HG02943 (cell line): Measurements from ENCODE around the gene WAC.

Experiments
- ATAC-seq: cut with Tn5 transposase; IDR thresholded peaks from one replicate; pipeline ENCODE4 v1.9.1; 2021; ENCODE audit warnings: mild to moderate bottlenecking, low read depth, moderate library complexity; ENCODE audit not compliant: unreplicated experiment

The WAC gene

DNA sequence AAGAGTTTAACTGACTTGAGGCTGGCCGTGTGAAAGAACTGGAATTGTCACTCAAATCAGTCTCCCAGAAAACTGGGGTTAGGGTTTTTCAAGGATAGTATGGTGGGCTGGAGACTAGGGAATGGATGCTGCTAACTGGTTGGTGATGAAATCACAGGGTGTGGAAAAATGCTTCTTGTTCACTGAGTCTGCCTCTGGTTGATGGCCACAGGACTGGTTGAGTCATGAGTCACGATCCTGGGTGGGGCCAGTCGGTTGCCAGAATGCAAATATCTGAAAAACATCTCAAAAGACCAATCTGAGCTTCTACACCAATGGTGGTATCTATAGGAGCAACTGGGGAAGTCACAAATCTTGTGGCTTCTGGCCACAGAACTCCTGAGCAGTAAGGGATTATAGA, 128.1 kb downstream of the WAC start:
- no peak for ATAC-seq

DNA sequence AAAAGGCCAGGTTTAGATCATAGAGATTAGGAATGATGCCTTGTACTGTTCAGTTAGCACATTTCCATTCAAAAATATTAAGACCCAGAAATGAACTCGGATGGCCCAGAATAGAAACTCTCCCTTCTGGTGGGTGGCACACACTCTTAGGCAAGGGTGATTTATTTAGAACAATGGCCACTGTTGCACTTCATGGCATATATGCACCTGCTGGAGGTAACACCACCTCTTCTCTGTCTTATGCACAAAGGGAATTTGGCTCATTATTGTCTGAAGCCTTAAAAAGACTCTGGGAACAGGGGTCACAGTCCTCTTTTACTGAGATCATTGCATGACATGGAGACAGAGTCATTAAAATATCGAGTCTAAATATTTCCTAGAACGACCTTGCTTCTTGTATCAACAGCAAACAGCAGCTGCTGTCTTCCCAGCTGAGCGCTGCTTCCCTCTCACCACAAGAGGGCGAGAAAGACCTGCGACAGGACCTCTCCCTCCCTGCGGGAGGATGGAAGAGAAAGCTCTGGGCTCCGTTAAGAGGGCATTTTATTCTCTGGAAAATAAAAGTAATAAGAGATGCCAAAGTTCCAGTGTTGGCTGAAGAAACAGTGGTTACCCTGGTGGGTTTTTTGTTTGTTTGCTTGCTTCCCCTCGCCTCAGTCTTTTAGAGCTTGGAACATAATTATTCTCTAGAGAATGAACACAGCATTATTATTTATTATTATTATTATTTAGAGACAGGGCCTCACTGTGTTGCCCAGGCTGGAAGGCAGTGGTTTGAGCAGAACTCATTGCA, 130.9 kb downstream of the WAC start:
- no peak for ATAC-seq

DNA sequence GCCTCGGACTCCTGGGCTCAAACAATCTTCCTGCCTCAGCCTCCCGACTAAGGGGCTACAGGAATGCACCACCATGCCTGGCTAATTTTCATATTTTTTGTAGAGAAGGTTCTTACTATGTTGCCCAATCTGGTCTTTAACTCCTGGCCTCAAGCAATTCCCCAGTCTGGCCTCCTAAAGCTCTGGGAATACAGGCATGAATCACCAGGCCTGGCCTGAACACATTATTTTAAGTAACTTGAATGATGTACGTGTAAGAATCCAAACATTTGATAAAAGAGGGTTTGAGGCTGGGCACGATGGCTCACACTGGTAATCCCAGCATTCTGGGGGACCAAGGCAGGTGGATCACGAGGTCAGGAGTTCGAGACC, 131.4 kb downstream of the WAC start:
- ATAC-seq: no peak

DNA sequence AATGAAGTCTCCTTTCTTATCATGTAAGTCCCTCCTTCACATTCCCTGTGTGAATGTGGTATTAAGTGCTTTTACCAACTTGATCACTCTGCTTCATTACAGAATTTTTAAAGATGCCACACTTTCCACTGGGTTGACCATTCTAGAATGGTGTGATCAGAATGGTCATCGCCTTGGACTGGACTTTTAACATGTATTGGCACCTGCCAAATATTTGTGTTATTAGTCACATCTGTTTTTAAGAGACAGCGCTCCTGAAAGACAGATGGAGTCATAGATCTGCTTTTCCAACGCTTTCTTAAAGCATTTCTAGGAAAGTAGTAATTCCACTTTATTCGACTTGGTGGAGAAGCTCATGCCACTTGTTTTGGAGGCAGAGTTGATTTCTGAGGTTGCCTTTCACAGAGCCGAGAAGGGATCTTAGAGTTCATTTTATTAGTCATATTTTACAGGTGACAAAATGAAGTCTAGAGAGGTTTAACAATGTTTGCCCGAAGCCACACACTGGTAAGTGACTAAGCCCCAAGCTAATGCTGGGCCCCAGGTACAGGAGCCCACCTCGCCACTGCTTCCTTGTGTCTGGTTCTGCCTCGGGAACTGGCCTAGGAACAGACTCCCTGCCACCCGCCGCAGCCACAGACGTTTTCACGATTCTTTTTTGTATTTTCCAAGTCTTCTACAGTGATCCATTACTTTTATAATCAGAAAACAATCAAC, 134.0 kb downstream of the WAC start:
- ATAC-seq: no peak

DNA sequence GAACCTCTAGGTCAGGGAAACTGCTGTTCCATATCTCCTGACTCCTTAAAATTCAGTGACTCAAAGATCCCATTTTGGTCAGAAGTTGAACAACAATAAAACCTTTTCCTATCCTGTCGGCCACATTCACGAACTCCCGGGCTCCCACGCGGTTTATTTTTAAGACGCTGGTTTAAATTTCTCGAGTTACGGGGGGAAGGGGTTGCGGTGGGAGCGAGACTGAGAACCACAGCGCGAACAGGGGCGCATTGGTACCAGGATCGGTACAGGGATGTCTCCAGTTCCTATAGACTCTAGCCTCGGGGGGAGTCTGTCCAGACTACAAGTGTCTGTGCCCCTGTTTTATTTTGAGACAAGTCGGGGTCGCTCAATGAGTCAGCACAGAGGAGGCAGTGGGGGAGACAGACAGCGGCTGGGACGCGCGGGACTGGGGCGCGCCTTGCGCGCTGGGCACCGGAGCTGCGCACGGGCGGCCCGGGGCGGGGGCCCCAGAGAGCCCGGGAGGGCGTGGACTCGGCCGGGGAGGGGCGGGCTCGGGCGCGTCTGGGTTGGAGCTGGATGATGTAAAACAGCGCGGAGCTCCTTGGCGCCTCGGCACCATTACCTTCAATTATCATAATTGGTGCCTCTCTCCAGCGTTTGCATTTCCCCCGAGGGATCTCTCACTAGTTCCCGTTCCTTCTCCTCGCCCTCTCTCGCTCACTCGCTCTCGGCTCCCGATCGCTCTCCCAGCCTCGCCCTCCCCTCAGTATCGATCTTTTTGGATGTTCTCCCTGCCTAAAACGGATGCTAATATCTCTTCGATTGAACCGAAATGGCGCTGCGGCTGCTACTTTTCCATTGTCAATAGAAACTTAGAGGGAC, 135.7 kb downstream of the WAC start:
- ATAC-seq: no peak

DNA sequence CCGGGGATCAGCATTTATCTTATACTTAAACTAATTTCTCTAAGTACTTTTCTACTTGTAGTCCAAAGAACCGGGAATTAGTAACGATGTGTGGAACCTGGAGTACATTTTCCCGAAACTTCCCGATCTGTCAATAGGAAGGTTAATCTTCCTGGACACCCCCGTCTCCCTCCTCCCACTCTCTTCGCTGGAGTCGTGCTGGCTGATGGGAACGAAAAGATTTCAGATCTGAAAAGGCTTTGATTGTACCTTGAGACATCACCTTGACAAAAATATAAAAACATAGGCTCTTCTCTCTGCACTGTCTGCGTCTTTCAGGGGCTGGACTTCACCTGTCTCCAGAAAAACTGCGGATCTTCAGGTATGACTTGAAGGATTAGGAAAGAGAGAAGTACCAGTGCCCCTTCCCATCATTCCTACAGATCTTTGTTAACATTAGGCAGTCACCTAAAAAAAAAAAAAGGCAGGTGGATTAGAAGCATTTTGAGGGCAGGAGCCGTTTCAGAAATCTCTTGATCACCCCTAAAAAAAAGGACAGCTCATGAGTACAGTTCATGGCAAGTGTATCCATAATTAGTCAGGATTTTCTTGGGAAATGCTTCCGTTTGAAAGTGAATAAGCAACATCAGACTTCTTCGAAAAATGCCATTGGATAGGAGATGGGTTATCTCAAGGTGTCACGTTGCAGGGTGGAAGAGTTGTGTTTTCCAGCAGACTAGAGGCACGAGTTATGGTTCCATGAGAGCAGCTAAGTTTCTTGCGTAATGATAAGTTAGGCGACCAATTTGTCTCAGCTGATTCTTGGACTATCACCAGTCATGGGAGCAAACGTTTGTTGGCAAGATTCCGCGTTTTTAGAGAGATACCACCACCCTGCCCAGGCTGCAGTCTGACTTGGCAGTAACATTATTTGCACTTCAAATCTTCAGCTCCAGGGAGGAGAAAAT, 136.6 kb downstream of the WAC start:
- ATAC-seq: no peak
